Coronary artery (tissue), 2 donors: ENCODE measurements around the gene PCDHGB4.
"Not testable (repeated sequence)": the region's sequence is repeated elsewhere in the genome, so short reads cannot be mapped to it uniquely, and the experiment has no call there.

ENCODE experiments used
- DNase-seq: peaks from one replicate; pipeline ENCODE4 v3.0.0-alpha.2; 2017; ENCODE audit warnings: low spot score
- H3K27ac ChIP-seq, 2 donors: fragments of 200-600 bp; sonication (generic); one replicate each; pipeline ENCODE4 v1.5.1; 2016 to 2019
- H3K4me3 ChIP-seq: fragments of 200-600 bp; sonication (generic); 2 replicates; pipeline ENCODE4 v1.5.1; 2016; ENCODE audit warnings: mild to moderate bottlenecking, moderate library complexity
- TF ChIP-seq, protein P1 (sequence below): fragments of 200-600 bp; sonication (generic); IDR thresholded peaks from one replicate; pipeline ENCODE4 v1.5.1; 2019; ENCODE audit warnings: antibody characterized with exemption

The PCDHGB4 gene

DNA sequence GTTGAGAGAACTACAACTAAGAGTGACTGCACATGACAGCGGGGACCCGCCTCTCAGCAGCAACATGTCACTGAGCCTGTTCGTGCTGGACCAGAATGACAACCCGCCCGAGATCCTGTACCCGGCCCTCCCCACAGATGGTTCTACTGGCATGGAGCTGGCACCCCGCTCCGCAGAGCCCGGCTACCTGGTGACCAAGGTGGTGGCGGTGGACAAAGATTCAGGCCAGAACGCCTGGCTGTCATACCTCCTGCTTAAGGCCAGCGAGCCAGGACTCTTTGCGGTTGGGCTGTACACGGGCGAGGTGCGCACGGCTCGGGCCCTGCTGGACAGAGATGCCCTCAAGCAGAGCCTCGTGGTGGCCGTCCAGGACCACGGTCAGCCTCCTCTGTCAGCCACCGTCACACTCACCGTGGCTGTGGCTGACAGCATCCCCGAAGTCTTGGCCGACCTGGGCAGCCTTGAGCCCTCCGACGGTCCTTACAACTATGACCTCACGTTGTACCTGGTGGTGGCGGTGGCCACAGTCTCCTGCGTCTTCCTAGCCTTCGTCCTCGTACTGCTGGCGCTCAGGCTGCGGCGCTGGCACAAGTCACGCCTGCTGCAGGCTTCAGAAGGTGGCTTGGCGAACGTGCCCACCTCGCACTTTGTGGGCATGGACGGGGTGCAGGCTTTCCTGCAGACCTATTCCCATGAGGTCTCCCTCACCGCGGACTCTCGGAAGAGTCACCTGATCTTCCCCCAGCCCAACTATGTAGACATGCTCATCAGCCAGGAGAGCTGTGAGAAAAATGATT is 2.8 kb upstream of the PCDHGB4 start:
- Histone ChIP-seq H3K27ac (no peak overlapping the region), H3K4me3 (peak overlapping the region; percentile 25)
- TF ChIP-seq, protein P1, sequence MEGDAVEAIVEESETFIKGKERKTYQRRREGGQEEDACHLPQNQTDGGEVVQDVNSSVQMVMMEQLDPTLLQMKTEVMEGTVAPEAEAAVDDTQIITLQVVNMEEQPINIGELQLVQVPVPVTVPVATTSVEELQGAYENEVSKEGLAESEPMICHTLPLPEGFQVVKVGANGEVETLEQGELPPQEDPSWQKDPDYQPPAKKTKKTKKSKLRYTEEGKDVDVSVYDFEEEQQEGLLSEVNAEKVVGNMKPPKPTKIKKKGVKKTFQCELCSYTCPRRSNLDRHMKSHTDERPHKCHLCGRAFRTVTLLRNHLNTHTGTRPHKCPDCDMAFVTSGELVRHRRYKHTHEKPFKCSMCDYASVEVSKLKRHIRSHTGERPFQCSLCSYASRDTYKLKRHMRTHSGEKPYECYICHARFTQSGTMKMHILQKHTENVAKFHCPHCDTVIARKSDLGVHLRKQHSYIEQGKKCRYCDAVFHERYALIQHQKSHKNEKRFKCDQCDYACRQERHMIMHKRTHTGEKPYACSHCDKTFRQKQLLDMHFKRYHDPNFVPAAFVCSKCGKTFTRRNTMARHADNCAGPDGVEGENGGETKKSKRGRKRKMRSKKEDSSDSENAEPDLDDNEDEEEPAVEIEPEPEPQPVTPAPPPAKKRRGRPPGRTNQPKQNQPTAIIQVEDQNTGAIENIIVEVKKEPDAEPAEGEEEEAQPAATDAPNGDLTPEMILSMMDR = no peak
- no peak for DNase-seq

DNA sequence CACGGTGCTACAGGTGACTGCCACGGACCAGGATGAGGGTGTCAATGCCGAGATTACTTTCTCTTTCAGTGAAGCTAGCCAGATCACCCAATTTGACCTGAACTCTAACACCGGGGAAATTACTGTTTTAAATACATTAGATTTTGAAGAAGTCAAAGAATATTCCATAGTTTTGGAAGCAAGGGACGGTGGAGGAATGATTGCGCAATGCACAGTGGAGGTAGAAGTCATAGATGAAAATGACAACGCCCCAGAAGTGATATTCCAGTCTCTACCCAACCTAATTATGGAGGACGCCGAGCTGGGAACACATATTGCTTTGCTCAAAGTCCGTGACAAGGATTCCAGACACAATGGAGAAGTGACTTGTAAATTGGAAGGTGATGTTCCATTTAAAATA is 1.2 kb downstream of the PCDHGB4 start:
- H3K4me3 ChIP-seq = peak overlapping the region; percentile 48
- DNase-seq = no peak
- TF ChIP-seq, protein P1 = no peak
- H3K27ac ChIP-seq = no peak overlapping the region

GRCh38 chr5:141389153-141390042 is 1.9 kb downstream of the PCDHGB4 start:
- Histone ChIP-seq H3K4me3 (peak overlapping the region; percentile 43), H3K27ac (no peak overlapping the region)
- no peak for DNase-seq
- TF ChIP-seq, protein P1 = no peak

GRCh38 chr5:141392429-141393198 is 5.1 kb downstream of the PCDHGB4 start, which contains the start of gene PCDHGA8:
Gene PCDHGA8 (plus strand): TSS chr5:141392633. CDS start chr5:141392814, 181 bp downstream.
- TF ChIP-seq, protein P1 = no peak
- peak within 1 kb of the TSS; percentile 25 for H3K4me3 ChIP-seq
- no peak within 1 kb of the TSS for H3K27ac ChIP-seq
- DNase-seq = no peak

DNA sequence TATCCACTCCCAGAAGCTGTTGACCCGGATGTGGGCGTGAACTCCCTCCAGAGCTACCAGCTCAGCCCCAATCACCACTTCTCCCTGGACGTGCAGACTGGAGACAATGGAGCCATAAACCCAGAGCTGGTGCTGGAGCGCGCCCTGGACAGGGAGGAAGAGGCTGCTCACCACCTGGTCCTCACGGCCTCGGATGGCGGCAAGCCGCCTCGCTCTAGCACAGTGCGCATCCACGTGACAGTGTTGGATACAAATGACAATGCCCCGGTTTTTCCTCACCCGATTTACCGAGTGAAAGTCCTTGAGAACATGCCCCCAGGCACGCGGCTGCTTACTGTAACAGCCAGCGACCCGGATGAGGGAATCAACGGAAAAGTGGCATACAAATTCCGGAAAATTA is 5.8 kb downstream of the PCDHGB4 start:
- TF ChIP-seq, protein P1 = no peak
- H3K4me3 ChIP-seq = peak overlapping the region; percentile 25
- no peak for DNase-seq
- no peak overlapping the region for H3K27ac ChIP-seq

DNA sequence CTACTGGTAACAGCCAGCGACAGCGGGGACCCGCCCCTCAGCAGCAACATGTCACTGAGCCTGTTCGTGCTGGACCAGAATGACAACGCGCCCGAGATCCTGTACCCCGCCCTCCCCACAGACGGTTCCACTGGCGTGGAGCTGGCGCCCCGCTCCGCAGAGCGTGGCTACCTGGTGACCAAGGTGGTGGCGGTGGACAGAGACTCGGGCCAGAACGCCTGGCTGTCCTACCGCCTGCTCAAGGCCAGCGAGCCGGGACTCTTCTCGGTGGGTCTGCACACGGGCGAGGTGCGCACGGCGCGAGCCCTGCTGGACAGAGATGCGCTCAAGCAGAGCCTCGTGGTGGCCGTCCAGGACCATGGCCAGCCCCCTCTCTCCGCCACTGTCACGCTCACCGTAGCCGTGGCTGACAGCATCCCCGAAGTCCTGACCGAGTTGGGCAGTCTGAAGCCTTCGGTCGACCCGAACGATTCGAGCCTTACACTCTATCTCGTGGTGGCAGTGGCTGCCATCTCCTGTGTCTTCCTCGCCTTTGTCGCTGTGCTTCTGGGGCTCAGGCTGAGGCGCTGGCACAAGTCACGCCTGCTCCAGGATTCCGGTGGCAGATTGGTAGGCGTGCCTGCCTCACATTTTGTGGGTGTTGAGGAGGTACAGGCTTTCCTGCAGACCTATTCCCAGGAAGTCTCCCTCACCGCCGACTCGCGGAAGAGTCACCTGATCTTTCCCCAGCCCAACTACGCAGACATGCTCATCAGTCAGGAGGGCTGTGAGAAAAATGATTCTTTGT is 7.1 kb downstream of the PCDHGB4 start:
- DNase-seq, H3K27ac ChIP-seq, H3K4me3 ChIP-seq: not testable (repeated sequence)

DNA sequence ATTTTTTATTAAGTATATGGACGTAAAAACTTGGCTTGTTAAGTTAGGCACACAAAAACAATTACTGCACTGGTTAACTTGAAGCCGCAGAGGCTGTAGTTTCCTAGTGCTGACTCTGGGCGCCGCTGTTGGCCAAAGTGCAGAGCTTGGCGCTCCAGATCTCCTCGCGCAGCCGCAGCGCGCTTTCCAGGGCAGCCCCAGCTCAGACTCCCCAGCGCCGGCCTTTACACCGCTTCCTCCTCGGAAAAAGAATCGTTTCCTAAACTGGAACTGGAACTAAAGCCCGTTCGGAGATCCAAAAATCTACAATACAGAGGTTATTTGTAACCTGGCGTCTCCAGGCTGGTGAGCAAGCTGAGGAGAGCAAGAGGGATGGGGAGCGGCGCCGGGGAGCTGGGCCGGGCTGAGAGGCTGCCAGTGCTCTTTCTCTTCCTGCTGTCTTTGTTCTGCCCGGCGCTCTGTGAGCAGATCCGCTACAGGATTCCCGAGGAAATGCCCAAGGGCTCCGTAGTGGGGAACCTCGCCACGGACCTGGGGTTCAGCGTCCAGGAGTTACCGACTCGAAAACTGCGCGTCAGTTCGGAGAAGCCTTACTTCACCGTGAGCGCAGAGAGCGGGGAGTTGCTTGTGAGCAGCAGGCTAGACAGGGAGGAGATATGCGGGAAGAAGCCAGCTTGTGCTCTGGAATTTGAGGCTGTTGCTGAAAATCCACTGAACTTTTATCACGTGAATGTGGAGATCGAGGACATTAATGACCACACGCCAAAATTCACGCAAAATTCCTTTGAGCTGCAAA is 10.5 kb downstream of the PCDHGB4 start, which contains the start of gene PCDHGB5:
Gene PCDHGB5 (plus strand): TSS at position 192 of the 796 bp plus-strand sequence. CDS start 181 bp downstream, at position 373.
- not testable (repeated sequence) for H3K27ac ChIP-seq, DNase-seq
- H3K4me3 ChIP-seq = peak within 1 kb of the TSS; percentile 59
